Transverse colon (tissue), 4 donors: Measurements from ENCODE around the gene MRPL42.

ENCODE experiments used
- EP300 ChIP-seq: sonication (generic); formaldehyde crosslinking; IDR thresholded peaks from one replicate; pipeline ENCODE4 v1.6.1; 2017; ENCODE audit warnings: antibody characterized with exemption, low read depth
- POLR2A ChIP-seq: fragments of 450-650 bp; IDR thresholded peaks from one replicate; pipeline ENCODE4 v1.6.1; 2016; ENCODE audit warnings: antibody characterized with exemption, mild to moderate bottlenecking, moderate library complexity
- POLR2AphosphoS5 ChIP-seq, 3 donors: sonication (generic); formaldehyde crosslinking; IDR thresholded peaks; one replicate each; pipeline ENCODE4 v1.6.1; 2016; ENCODE audit warnings: antibody characterized with exemption in 3 of 3
- TF ChIP-seq, protein P1 (sequence below), 5 experiments: fragments of 200-600 bp in 3 of 5; fragments of 450-650 bp in 2 of 5; sonication (generic) in 3 of 5; IDR thresholded peaks; 1 replicate in 2 of 5; 2 replicates in 3 of 5; pipeline ENCODE4 v1.5.1; 2016 to 2017; ENCODE audit warnings: antibody characterized with exemption in 5 of 5, inconsistent platforms in 3 of 5, mild to moderate bottlenecking in 2 of 5, moderate library complexity in 1 of 5

DNA sequence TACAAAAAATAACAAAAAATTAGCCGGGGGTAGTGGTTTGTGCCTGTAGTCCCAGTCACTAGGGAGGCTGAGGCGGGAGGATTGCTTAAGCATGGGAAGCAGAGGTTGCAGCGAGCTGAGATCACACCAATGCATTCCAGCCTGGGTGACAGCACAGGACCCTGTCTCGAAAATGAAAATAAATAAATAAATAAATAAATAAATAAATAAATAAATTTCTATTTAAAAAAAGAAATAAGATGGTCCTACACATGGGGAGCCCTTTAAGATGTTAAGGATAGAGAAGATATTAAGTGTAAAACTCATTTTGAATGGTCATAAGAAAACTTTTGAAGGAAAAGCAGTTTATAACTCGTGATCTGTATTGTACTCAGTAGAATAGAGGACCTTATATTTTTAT lies 8.2 kb upstream of the MRPL42 start:
- TF ChIP-seq, protein P1, sequence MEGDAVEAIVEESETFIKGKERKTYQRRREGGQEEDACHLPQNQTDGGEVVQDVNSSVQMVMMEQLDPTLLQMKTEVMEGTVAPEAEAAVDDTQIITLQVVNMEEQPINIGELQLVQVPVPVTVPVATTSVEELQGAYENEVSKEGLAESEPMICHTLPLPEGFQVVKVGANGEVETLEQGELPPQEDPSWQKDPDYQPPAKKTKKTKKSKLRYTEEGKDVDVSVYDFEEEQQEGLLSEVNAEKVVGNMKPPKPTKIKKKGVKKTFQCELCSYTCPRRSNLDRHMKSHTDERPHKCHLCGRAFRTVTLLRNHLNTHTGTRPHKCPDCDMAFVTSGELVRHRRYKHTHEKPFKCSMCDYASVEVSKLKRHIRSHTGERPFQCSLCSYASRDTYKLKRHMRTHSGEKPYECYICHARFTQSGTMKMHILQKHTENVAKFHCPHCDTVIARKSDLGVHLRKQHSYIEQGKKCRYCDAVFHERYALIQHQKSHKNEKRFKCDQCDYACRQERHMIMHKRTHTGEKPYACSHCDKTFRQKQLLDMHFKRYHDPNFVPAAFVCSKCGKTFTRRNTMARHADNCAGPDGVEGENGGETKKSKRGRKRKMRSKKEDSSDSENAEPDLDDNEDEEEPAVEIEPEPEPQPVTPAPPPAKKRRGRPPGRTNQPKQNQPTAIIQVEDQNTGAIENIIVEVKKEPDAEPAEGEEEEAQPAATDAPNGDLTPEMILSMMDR (IDR thresholded peaks at IDR 0.05), result no peak
- TF ChIP-seq POLR2AphosphoS5 (IDR thresholded peaks at IDR 0.05), result no peak
- TF ChIP-seq EP300, result no peak
- no peak for TF ChIP-seq POLR2A
